SH-SY5Y (cell line): ENCODE data around the gene SLC22A5.

ENCODE experiments used
- GATA2 ChIP-seq: IDR thresholded peaks from 2 replicates; pipeline ENCODE4 v1.6.1; 2011; ENCODE audit warnings: mild to moderate bottlenecking, low read depth, low read length
- GATA3 ChIP-seq: IDR thresholded peaks from 2 replicates; pipeline ENCODE4 v1.6.1; 2011; ENCODE audit warnings: low read depth, mild to moderate bottlenecking, low read length, moderate library complexity

The SLC22A5 gene

GRCh38 chr5:132354381-132355139, 14.9 kb upstream of the SLC22A5 start:
- no peak for TF ChIP-seq GATA2
- no peak for TF ChIP-seq GATA3

DNA sequence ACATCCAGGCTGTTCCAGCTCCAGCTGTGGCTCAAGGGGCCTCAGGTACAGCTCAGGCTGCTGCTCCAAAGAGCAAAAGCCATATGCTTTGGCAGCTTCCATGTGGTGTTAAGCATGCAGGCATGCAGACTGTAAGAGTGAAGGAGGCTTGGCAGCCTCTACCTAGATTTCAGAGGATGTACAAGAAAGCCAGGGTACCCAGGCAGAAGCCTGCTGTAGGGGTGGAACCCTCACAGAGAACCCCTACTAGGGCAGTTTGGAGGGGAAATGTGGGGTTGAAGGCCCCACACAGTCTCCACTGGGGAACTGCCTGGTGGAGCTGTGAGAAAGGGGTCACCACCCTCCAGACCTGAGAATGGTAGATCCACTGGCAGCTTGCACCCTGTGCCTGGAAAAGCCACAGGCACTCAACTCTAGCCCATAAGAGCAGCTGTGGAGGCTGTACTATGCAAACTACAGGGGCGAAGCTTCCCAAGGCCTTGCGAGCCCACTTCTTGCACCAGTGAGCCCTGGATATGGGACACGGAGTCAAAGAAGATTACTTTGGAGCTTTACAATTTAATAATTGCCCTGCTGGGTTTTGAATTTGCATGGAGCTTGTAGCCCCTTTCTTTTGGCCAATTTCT, 14.3 kb upstream of the SLC22A5 start:
- TF ChIP-seq GATA3 (no peak), GATA2 (no peak)

GRCh38 chr5:132358775-132359174, 10.7 kb upstream of the SLC22A5 start:
- TF ChIP-seq GATA2 (no peak), GATA3 (no peak)

- TF ChIP-seq GATA3 (no peak), GATA2 (no peak)
These were observed 7.4 kb upstream of the SLC22A5 start for GRCh38 chr5:132362086-132362485.

GRCh38 chr5:132363431-132364112, 5.9 kb upstream of the SLC22A5 start:
- TF ChIP-seq GATA2 (no peak), GATA3 (no peak)

DNA sequence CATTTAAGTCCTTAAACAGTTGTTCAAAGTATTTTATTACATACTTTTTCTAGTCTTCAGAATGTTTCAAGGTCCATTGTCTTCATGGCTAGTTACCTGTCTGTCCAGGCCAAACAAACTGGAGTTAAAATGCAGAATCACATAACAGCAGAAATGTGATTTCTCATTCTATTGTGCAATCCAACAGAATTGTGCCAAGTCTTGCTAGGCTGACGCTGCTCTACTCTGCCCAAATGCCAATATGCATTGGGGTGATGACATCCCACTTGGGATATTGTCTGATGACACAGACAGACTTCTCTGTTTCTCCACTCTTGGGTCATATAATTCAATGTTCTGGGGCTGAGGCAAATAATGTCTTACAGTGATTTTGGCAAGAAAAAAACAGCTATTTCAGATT, 5.2 kb upstream of the SLC22A5 start:
- TF ChIP-seq GATA2 (no peak), GATA3 (no peak)

DNA sequence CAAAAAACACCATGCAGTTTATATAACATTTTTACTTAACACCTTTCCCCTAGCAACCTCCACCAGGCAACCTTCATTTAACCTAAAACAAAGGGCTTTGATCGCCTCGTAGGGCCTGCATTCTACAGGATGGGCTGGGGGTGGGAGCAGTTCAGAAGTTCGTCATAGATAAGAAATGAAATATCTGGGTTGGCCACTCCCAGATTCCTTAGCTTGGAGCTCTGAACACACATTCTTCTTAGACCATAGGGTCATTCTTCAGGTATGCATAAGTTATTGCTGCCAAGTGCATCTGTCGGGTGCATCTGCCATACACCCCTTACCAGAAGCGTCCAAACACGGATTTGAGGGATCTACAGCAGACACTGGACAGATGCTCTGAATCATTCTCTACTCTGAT, 4.3 kb upstream of the SLC22A5 start:
- no peak for TF ChIP-seq GATA2
- no peak for TF ChIP-seq GATA3

DNA sequence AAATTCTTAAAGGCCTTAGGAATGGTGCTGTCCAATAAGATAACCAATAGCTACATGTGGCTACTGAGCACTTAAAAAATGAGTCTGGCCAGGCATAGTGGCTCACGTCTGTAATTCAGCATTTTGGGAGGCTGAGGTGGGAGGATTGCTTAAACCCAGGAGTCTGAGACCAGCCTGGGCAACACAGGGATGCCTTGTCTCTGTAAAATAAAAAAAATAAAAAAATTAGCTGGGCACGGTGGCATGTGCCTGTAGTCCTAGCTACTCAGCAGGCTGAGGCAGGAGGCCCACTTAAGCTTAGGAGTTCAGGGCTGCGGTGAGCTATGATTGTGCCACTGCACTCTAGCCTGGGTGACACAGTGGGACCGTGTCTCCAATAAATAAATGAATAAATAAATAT, 1.3 kb upstream of the SLC22A5 start:
- TF ChIP-seq GATA2 (no peak), GATA3 (no peak)

- TF ChIP-seq GATA3: no peak
- no peak for TF ChIP-seq GATA2
These were observed 470 bp upstream of the SLC22A5 start for GRCh38 chr5:132369007-132369473.

- TF ChIP-seq GATA3 (no peak), GATA2 (no peak)
These were observed 866 bp downstream of the SLC22A5 start for GRCh38 chr5:132370181-132370970.

DNA sequence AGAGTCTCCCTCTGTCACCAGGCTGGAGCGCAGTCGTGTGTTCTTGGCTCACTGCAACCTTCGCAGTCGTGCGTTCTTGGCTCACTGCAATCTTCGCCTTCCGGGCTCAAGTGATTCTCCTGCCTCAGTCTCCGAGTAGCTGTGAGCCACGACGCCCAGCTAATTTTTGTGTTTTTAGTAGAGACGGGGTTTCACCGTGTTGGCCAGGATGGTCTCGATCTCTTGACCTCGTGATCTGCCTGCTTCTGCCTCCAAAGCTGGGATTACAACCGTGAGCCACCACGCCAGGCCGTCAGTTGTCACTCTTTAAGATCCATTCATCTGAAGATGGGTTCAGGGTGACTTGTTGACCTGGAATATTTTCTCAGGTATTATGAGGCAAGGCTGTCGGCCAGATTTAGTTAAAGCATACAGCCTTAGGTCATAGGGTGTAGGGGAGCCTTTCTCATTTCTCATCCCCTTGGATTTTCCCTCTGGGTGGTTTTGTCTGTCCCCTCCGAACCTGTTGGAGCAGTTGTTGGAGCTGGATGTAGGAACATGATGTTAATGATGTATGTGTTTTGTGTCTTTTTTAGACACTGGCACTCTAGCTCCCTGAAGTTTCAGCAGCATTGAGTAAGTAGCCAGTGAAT, 1.6 kb downstream of the SLC22A5 start:
- TF ChIP-seq GATA3 (no peak), GATA2 (no peak)

DNA sequence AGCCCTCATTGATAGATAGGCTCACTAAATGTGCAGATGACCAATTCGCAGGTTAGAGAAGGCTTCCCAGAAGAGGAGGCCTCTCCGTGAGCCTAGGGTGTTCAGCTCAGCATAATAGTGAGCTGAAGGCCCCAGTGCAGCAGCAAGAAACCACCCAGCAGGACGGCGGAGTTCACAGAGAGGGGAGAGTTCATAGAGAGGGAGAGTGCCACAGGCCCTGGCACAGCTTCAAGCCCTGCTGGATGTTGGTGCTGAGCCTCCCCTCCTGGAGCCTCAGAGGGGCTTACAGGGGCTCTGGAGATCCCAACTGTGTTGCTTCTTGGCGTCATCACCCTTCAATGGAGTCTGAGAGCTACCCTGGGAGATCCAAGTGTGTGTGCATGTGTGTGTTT, 2.1 kb downstream of the SLC22A5 start:
- TF ChIP-seq GATA3: no peak
- no peak for TF ChIP-seq GATA2

GRCh38 chr5:132372127-132372526, 2.6 kb downstream of the SLC22A5 start:
- TF ChIP-seq GATA2: no peak
- no peak for TF ChIP-seq GATA3
